Muscle layer of duodenum (tissue), 2 donors: ENCODE measurements around the gene LZTS2.

ENCODE experiments used
- H3K27ac ChIP-seq: one replicate; pipeline ENCODE4 v1.7.0; 2013; ENCODE audit warnings: mild to moderate bottlenecking, low read length
- H3K27me3 ChIP-seq: one replicate; pipeline ENCODE4 v1.7.0; 2013; ENCODE audit warnings: low read depth, mild to moderate bottlenecking, control low read depth, low read length
- H3K36me3 ChIP-seq, 2 donors: one replicate each; pipeline ENCODE4 v1.7.0; 2013; ENCODE audit warnings: low read length in 2 of 2, control low read depth in 1 of 2, mild to moderate bottlenecking in 1 of 2; ENCODE audit not compliant: insufficient read depth in 2 of 2, control insufficient read depth in 1 of 2
- H3K4me1 ChIP-seq, 2 donors: one replicate each; pipeline ENCODE4 v1.7.0; 2013; ENCODE audit warnings: low read length in 2 of 2, mild to moderate bottlenecking in 2 of 2, control low read depth in 1 of 2, moderate library complexity in 1 of 2; ENCODE audit not compliant: insufficient read depth in 2 of 2, control insufficient read depth in 1 of 2
- H3K4me3 ChIP-seq, 2 donors: one replicate each; pipeline ENCODE4 v1.7.0; 2013; ENCODE audit warnings: low read length in 2 of 2, low read depth in 1 of 2, mild to moderate bottlenecking in 1 of 2
- H3K9me3 ChIP-seq, 2 donors: one replicate each; pipeline ENCODE4 v1.7.0; 2013; ENCODE audit warnings: low read length in 2 of 2, control low read depth in 1 of 2, mild to moderate bottlenecking in 1 of 2; ENCODE audit not compliant: control insufficient read depth in 1 of 2
- donor health status: healthy.

Gene LZTS2

GRCh38 chr10:101010329-101010728, 10.7 kb downstream of the LZTS2 start:
- H3K27ac ChIP-seq, result no peak overlapping the region
- no peaks in the 10 kb centered on the region for H3K9me3 ChIP-seq
- H3K4me3 ChIP-seq, result no peak overlapping the region
- peaks cover 6 to 18% of the 10 kb centered on the region in 2 donors for H3K36me3 ChIP-seq
- H3K4me1 ChIP-seq, result peaks cover 8 to 55% of the 10 kb centered on the region in 2 donors
- H3K27me3 ChIP-seq, result no peaks in the 10 kb centered on the region

GRCh38 chr10:101011517-101012423, 12.2 kb downstream of the LZTS2 start:
- H3K4me1 ChIP-seq, result peaks cover 8 to 50% of the 10 kb centered on the region in 2 donors

GRCh38 chr10:101012525-101013364, 13.1 kb downstream of the LZTS2 start:
- Histone ChIP-seq H3K4me1 (peaks cover 8 to 41% of the 10 kb centered on the region in 2 donors), H3K27me3 (no peaks in the 10 kb centered on the region), H3K36me3 (no peaks in the 10 kb centered on the region), H3K9me3 (no peaks in the 10 kb centered on the region), H3K4me3 (no peak overlapping the region), H3K27ac (no peak overlapping the region)

More at GRCh38 chr10:101011517-101012423, 12.2 kb downstream of the LZTS2 start:
- Histone ChIP-seq H3K9me3 (no peaks in the 10 kb centered on the region), H3K36me3 (peaks cover 0 to 4% of the 10 kb centered on the region in 2 donors), H3K4me3 (no peak overlapping the region), H3K27ac (no peak overlapping the region), H3K27me3 (no peaks in the 10 kb centered on the region)

GRCh38 chr10:101013365-101013825, 13.8 kb downstream of the LZTS2 start:
- Histone ChIP-seq H3K4me3 (no peak overlapping the region), H3K27ac (no peak overlapping the region), H3K36me3 (no peaks in the 10 kb centered on the region), H3K4me1 (peaks cover 8 to 35% of the 10 kb centered on the region in 2 donors), H3K9me3 (no peaks in the 10 kb centered on the region), H3K27me3 (no peaks in the 10 kb centered on the region)

- Histone ChIP-seq H3K4me1 (peaks cover 8 to 32% of the 10 kb centered on the region in 2 donors), H3K36me3 (no peaks in the 10 kb centered on the region), H3K4me3 (no peak overlapping the region), H3K27me3 (no peaks in the 10 kb centered on the region), H3K27ac (no peak overlapping the region), H3K9me3 (no peaks in the 10 kb centered on the region)
These were observed 14.7 kb downstream of the LZTS2 start for GRCh38 chr10:101014230-101014884.

- Histone ChIP-seq H3K4me1 (peaks cover 8 to 32% of the 10 kb centered on the region in 2 donors), H3K27me3 (no peaks in the 10 kb centered on the region), H3K4me3 (no peak overlapping the region), H3K36me3 (no peaks in the 10 kb centered on the region), H3K9me3 (no peaks in the 10 kb centered on the region), H3K27ac (no peak overlapping the region)
These were observed 15.5 kb downstream of the LZTS2 start for GRCh38 chr10:101014966-101015581.

- no peak overlapping the region for H3K27ac ChIP-seq
- H3K4me3 ChIP-seq, result no peak overlapping the region
- H3K9me3 ChIP-seq, result no peaks in the 10 kb centered on the region
- H3K4me1 ChIP-seq, result peaks cover 8 to 32% of the 10 kb centered on the region in 2 donors
- H3K36me3 ChIP-seq, result no peaks in the 10 kb centered on the region
- H3K27me3 ChIP-seq, result no peaks in the 10 kb centered on the region
These were observed 16.0 kb downstream of the LZTS2 start for GRCh38 chr10:101015582-101015973.

- no peaks in the 10 kb centered on the region for H3K9me3 ChIP-seq
- H3K27me3 ChIP-seq, result no peaks in the 10 kb centered on the region
- H3K4me1 ChIP-seq, result peaks cover 8 to 32% of the 10 kb centered on the region in 2 donors
- H3K27ac ChIP-seq, result no peak overlapping the region
- H3K36me3 ChIP-seq, result no peaks in the 10 kb centered on the region
- no peak overlapping the region for H3K4me3 ChIP-seq
These were observed 17.2 kb downstream of the LZTS2 start for GRCh38 chr10:101016814-101017213.

GRCh38 chr10:101018118-101018599, 18.6 kb downstream of the LZTS2 start:
- no peaks in the 10 kb centered on the region for H3K27me3 ChIP-seq
- peaks cover 3 to 20% of the 10 kb centered on the region in 2 donors for H3K4me1 ChIP-seq
- H3K4me3 ChIP-seq, result no peak overlapping the region
- H3K9me3 ChIP-seq, result no peaks in the 10 kb centered on the region
- no peaks in the 10 kb centered on the region for H3K36me3 ChIP-seq
- H3K27ac ChIP-seq, result no peak overlapping the region

GRCh38 chr10:101018600-101019439, 19.2 kb downstream of the LZTS2 start:
- no peak overlapping the region for H3K4me3 ChIP-seq
- H3K4me1 ChIP-seq, result peaks cover 0 to 15% of the 10 kb centered on the region in 2 donors
- H3K36me3 ChIP-seq, result no peaks in the 10 kb centered on the region
- H3K27me3 ChIP-seq, result no peaks in the 10 kb centered on the region
- no peaks in the 10 kb centered on the region for H3K9me3 ChIP-seq
- H3K27ac ChIP-seq, result no peak overlapping the region
